NCI-H2196 treated with DMSO at 0.1 percent for 48 hours (cell line): ENCODE results near the gene B9D2.
"Not testable (repeated sequence)": the region's sequence is repeated elsewhere in the genome, so short reads cannot be mapped to it uniquely, and the experiment has no call there.

Experiments
- DNase-seq: peaks from one replicate; lab custom pipeline; 2025; ENCODE audit not compliant: unreplicated experiment; lab: John Stamatoyannopoulos, UW

The B9D2 gene

GRCh38 chr19:41391618-41392017 lies 27.7 kb upstream of the B9D2 start:
- no peak for DNase-seq

GRCh38 chr19:41386442-41386841 lies 22.5 kb upstream of the B9D2 start:
- DNase-seq = no peak

- no peak for DNase-seq
Measured at GRCh38 chr19:41384351-41384750, 20.4 kb upstream of the B9D2 start.

- DNase-seq = not testable (repeated sequence)
Measured at GRCh38 chr19:41381536-41381935, 17.6 kb upstream of the B9D2 start.

GRCh38 chr19:41377977-41378709 lies 14.2 kb upstream of the B9D2 start:
- DNase-seq = no peak

GRCh38 chr19:41376998-41377365 lies 13.0 kb upstream of the B9D2 start:
- DNase-seq = no peak

- no peak for DNase-seq
Measured at GRCh38 chr19:41376241-41376997, 12.5 kb upstream of the B9D2 start, which contains the start of gene TMEM91. Gene TMEM91 (plus strand): TSS chr19:41376533. CDS start chr19:41378310, 1,777 bp downstream.

- peak; percentile 71 for DNase-seq
Measured at GRCh38 chr19:41373993-41374392, 10.0 kb upstream of the B9D2 start.

GRCh38 chr19:41372501-41372900 lies 8.6 kb upstream of the B9D2 start:
- no peak for DNase-seq

GRCh38 chr19:41371541-41371940 lies 7.6 kb upstream of the B9D2 start:
- no peak for DNase-seq

- not testable (repeated sequence) for DNase-seq
Measured at GRCh38 chr19:41371119-41371518, 7.2 kb upstream of the B9D2 start.

- DNase-seq = no peak
Measured at GRCh38 chr19:41369769-41370168, 5.8 kb upstream of the B9D2 start.

GRCh38 chr19:41367848-41368301 lies 3.9 kb upstream of the B9D2 start:
- no peak for DNase-seq

- DNase-seq = no peak
Measured at GRCh38 chr19:41366089-41366488, 2.1 kb upstream of the B9D2 start.

- no peak for DNase-seq
Measured at GRCh38 chr19:41364524-41365391, 809 bp upstream of the B9D2 start.

- no peak for DNase-seq
Measured at GRCh38 chr19:41363371-41363752, 587 bp downstream of the B9D2 start.

GRCh38 chr19:41362143-41362847 lies 1.7 kb downstream of the B9D2 start:
- DNase-seq = no peak

GRCh38 chr19:41359741-41360140 lies 4.2 kb downstream of the B9D2 start:
- no peak for DNase-seq

GRCh38 chr19:41357746-41358145 lies 6.2 kb downstream of the B9D2 start:
- no peak for DNase-seq

GRCh38 chr19:41356984-41357739 lies 6.8 kb downstream of the B9D2 start:
- no peak for DNase-seq
